ENCODE results near the gene IRGQ.
"Not testable (repeated sequence)": the region's sequence is repeated elsewhere in the genome, so short reads cannot be mapped to it uniquely, and the experiment has no call there.

Gene IRGQ

GRCh38 chr19:43597876-43598275 is 1.9 kb upstream of the IRGQ start:
- DNase-seq = no peak

GRCh38 chr19:43596842-43597461 is 1.0 kb upstream of the IRGQ start:
- no peak for DNase-seq

DNA sequence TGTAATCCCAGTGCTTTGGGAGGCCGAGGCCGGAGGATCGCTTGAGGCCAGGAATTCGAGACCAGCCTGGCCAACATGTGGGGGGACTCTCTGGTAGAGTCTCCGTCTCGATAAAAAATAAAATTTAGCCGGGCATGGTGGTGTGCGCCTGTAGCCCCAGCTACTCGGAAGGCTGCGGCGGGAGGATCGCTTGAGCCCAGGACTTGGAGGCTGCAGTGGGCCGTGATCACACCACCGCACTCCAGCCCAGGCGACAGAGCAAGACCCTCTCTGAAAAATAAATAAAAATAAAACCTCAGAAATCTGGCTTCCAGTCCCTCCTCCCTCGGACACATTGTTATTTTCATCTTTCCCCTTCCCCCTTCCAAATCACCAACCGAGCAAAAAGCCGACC is 332 bp downstream of the IRGQ start:
- DNase-seq = no peak

DNA sequence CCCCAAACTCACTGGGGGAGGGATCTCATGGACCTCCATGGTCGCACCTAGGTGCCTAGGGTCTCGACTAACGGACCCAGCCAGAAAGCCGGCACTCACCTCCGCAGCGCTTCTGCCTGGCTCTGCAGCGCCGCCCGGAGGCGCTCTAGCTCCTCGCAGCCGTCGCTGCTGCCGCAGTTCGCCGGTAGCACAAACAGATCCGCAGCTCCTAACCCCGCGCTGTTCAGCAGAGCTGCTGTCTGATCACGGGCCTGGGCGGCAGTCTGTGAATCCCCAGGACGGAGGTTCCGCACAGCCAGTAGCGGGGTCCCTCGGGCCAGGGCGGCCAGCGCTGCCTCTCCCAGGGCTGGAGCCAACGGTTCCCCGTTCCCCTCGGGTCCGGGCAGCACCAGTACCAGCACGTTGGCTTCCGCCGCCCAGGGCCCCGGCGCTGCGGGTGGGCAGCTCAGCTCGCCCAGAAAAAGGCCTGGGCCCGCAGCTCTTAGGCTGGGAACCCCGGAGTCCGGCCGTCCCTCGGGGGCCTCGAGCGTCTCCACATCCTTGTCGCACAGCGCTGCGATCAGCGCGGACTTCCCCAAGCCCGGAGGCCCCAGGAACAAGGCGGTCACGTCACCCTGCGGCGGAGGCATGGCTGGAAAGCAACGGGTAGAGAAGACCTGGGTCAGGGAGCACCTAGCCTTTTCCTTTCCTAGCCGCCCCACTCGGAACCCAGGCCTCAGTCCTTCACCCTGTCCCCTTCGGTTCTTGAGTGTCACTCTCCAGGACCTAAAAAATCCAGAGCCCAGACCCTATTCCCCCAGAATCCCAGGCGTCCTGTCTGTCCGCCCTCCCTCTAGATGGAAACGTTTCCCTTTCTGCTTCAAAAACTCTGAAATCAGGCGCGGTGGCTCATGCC is 977 bp downstream of the IRGQ start:
- DNase-seq = peak; percentile 79

- no peak for DNase-seq
Observed at GRCh38 chr19:43594081-43594697, 1.7 kb downstream of the IRGQ start.

GRCh38 chr19:43592800-43593350 is 3.1 kb downstream of the IRGQ start:
- no peak for DNase-seq

DNA sequence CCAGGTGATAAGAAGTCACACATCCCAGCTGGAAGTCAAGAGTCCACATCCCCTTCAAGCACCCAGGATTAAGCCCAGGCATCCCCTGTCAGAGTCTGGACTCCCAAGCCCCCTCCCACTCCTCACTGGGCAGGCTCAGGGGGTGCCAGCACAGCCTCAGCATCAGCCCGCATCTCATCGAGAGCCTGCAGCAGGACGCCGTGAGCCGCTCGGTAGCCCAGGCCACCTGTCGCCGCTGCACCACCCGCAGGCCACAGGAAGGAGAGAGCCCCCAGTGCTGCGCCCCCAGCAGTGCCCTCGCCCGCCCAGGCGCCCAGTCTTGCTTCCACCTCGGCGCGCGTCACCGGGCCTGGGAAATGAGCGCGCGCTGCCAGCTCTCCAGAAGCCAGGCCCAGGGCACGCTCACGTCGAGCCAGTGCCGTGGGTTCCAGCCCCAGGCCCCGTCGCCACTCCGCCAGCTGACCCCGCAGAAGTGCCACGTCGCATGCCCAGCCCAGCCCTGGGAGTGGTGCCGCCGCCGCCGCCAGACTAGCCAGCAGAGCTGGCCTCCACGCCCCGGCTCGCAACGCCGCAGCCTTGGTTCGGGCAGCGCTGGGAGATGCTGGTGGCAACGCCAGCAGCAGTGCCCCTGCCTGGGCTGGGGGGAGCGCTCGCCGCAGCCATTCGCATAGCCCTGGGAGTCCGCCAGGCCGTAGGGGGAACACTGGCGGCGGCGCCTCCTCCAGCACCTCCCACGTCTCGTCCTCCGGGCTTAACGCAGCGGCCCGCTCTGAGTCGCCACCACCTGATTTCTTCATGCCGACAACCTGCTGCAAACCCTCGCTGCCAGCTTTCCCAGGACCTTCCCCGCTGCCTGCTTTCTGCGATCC is 3.8 kb downstream of the IRGQ start:
- no peak for DNase-seq

- DNase-seq = no peak
Observed at GRCh38 chr19:43589678-43590077, 6.3 kb downstream of the IRGQ start.

DNA sequence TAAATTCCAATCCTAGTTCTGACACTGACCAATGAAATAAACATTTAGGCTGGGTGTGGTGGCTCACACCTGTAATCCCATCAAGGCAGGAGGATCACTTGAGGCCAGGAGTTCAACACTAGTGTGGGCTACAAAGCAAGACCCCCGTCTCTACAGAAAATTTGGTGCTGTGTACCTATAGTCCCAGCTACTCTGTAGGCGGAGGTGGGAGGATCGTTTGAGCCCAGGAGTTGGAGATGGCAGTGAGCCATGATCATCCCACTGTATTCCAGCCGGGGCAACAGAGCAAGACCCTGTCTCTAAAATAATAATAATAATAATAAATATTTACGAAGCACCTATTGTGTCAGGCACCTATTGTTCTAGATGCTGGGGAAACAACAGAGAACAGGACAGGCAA is 6.7 kb downstream of the IRGQ start:
- no peak for DNase-seq

DNA sequence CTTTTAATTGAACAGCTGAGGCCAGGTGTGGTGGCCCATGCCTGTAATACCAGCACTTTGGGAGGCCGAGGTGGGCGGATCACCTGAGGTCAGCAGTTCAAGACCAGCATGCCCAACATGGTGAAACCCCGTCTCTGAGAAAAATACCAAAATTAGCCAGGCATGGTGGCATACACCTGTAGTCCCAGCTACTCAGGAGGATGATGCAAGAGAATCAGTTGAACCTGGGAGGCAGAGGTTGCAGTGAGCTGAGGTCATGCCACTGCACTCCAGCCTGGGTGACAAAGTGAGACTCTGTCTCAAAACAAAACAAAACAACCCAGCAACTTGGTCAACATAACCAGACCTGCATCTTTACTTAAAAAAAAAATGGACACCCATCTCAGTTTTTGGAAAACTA is 8.9 kb downstream of the IRGQ start:
- DNase-seq = not testable (repeated sequence)

GRCh38 chr19:43586346-43586745 is 9.6 kb downstream of the IRGQ start:
- no peak for DNase-seq

GRCh38 chr19:43584484-43584883 is 11.4 kb downstream of the IRGQ start:
- no peak for DNase-seq

- DNase-seq = no peak
Observed at GRCh38 chr19:43582495-43582894, 13.4 kb downstream of the IRGQ start.

GRCh38 chr19:43581467-43581866 is 14.5 kb downstream of the IRGQ start:
- no peak for DNase-seq

GRCh38 chr19:43578787-43579186 is 17.1 kb downstream of the IRGQ start:
- no peak for DNase-seq

DNA sequence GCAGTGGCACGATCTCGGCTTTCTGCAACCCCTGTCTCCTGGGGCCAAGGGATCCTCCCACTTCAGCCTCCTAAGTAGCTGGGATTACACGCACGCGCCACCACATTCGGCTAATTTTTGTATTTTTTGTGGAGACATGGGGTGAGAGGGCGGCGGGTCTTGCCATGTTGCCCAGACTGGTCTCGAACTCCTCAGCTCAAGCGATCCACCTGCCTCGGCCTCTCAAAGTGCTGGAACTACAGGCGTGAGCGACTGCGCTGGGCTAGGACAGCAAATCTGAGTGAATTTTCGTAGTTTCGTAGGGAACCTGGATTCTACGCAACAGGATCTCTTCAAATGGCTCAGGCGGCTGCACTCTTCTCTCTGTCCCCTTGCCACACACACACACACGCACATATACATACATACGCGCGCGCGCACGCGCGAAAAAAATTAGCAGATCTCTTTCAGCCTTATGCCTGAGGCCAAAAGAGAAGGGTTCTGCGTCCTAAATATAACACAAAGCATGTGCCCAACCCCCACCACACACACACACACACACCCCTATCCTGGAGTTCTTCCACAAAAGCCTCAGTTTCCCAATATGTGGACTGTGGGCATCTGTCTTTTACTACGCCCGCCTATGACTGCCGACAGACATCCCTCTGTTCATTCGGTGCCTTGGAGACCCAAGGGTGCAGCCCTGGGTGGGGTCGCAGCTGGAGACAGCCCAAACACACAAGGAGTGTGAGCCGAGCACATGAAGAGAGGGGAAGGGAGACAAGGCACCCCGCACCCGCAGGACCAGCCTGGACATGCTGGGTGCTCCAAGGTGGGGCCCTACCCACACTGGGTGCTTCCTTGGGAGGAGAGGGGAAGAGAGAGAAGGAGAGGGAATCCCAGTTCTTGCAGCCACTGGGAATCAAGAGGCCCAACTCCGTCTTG is 19.7 kb downstream of the IRGQ start:
- no peak for DNase-seq

DNA sequence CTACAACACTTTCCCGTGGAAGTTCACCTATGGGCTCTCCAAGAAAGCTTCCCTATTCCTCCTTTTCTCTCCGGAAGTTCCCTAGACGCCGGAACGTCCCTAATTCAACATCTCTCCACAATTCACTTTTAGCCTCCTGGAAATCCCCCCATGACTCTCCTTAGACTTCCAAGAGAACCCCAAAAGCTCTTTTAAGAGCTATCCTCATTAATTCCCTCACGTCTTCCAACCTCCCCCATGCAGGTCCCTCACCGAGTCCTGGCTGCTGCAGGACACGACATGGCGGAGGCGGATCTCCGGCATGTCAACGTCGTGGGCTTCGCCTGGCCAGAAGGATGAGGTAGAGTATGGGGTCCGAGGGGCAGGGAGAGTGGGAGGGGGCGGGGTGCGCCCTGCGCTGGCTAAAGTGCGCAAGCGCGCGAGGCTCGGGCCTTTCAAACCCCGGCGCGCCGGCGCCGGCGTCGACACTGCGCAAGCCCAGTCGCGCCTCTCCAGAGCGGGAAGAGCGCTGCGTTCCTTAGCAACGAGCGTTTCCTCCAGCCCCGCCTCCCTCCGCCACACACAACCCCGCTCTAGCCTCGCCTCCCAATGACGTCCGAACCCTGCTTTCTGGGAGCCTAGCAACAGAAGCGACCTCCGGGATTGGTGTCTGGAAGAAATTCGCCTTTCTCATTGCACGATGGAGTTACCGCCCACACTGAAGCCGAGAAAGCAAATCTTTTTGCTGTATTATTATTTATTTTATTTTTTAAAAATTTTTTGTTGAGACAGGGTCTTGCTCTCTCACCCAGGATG is 20.6 kb downstream of the IRGQ start, which contains the start of the genes PINLYP and XRCC1:
Gene PINLYP (plus strand): TSS at position 646 of the 795 bp plus-strand sequence. CDS start 1,391 bp downstream, outside the sequence.
Gene XRCC1 (minus strand): TSS at position 372 of the 795 bp plus-strand sequence. CDS start 69 bp downstream, at position 303.
- peak; percentile 97 for DNase-seq

DNA sequence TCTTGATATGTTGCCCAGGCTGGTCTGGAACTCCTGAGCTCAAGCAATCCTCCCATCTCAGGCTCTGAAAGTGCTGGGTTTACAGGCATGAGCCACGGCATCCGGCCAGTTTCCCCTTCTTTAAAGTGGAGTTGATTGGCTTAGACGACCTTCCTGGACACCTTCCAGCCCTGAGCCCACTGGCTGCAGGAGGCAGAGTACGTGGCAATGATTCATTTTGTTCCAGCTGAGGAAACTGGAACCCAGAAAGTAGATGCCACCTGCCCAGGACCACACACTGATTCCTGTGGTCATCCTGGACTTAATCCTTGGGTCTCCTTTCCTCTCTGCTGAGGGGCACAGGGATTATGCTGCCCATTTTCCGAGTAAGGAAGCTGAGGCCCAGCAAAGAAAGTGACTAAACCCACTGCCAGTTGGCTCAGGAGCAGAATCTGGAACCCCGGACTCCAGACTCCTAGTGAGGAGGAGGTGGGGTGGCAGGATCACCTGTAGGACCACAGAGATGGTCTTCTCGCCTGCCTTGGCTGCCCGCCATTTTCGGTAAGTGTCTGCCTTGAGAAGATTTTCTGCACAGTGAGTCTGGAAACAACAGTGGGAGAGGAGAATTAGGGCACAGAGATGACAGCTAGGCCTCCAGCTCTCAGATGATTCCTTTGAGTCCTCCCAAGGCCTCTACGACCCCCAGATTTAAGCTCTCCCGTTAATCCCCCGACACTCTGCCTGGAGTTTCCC is 21.3 kb downstream of the IRGQ start:
- DNase-seq = no peak

DNA sequence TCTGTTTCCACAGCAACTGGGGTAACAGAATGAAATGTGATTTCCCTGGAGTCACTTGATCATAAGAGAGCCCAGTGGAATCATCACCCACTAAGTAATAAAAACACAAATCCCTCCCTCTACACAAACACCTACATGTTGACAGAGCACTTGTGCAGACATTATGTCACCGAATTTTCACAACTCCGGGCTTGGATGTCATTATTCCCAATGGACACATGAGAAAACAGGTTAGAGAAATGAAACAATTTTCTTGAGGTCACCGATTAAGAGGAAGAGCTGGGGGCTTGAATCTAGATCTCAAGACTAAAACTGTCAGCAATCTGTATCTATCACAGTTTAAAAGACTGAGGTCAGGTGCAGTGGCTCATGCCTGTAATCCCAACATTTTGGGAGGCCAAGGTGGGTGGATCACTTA is 23.8 kb downstream of the IRGQ start:
- no peak for DNase-seq

Measured in retina (tissue), 1 donor.